NCI-H748 (cell line): ENCODE measurements around the gene ELF1.
"Not testable (repeated sequence)": the region's sequence is repeated elsewhere in the genome, so short reads cannot be mapped to it uniquely, and the experiment has no call there.

Source experiments
- DNase-seq: peaks from one replicate; lab custom pipeline; 2025; ENCODE audit not compliant: unreplicated experiment; lab: John Stamatoyannopoulos, UW

ELF1 gene

GRCh38 chr13:41042419-41042818 lies 23.3 kb upstream of the ELF1 start:
- not testable (repeated sequence) for DNase-seq

- DNase-seq, result no peak
Observed at GRCh38 chr13:41040584-41041334, 21.6 kb upstream of the ELF1 start.

- no peak for DNase-seq
Observed at GRCh38 chr13:41039746-41040145, 20.6 kb upstream of the ELF1 start.

GRCh38 chr13:41036557-41036956 lies 17.4 kb upstream of the ELF1 start:
- not testable (repeated sequence) for DNase-seq

DNA sequence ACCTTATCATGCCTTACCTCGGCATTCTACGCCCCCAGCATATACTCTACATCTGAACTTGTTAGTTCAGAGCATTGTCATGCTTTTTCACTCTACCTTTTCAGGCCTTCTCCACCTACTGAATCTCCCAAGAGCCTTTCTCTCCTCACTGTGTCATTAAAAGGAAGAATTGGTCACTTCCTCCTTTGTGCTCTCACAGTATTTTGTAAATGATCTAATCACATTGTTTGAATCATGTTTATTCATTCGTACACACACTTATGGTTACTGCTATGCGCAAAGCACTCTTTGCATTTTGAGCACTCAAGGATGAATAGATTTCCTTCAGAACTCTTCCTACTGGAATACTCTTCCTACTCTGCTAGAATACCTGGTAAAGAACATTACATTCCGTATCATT lies 15.8 kb upstream of the ELF1 start:
- DNase-seq, result no peak

- DNase-seq, result no peak
Observed at GRCh38 chr13:41034382-41034781, 15.3 kb upstream of the ELF1 start.

GRCh38 chr13:41032691-41033376 lies 13.7 kb upstream of the ELF1 start:
- no peak for DNase-seq

GRCh38 chr13:41029629-41030028 lies 10.5 kb upstream of the ELF1 start:
- peak; percentile 38 for DNase-seq

DNA sequence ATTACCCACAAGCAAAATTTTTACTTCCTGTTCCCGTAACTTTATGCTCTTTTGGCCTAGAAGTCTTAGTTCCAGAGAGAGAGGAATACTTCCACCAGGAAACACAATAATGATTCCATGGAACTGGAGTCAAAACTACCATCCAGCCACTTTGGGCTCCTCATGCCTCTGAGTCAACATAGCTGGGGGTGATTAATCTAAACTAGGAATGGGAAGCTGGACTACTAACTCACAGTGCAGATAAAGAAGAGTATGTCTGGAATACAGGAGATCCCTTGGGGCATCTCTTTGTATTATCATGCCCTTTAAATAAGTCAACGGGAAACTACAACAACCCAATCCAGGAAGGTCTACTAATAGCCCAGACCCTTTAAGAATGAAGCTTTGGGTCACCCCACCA lies 8.9 kb upstream of the ELF1 start:
- no peak for DNase-seq

DNA sequence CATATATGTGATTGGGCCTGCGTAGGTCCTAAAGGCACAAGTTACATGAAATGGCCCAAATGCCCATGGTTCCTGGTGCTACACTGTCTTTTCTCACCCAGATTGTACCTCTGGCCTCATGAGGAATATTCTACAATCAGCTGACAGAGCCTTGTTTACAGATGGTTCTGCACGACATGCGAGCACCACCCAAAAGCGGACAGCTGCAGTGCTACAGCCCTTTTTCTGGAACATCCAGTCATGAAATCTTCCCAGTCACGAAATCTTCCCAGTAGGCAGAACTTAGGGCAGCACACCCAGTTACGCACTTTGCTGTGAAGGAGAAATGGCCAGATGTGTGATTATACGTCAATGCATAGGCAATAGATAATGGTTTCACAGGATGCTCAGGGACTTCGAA lies 7.7 kb upstream of the ELF1 start:
- no peak for DNase-seq

GRCh38 chr13:41025518-41025917 lies 6.4 kb upstream of the ELF1 start:
- peak; percentile 38 for DNase-seq

DNA sequence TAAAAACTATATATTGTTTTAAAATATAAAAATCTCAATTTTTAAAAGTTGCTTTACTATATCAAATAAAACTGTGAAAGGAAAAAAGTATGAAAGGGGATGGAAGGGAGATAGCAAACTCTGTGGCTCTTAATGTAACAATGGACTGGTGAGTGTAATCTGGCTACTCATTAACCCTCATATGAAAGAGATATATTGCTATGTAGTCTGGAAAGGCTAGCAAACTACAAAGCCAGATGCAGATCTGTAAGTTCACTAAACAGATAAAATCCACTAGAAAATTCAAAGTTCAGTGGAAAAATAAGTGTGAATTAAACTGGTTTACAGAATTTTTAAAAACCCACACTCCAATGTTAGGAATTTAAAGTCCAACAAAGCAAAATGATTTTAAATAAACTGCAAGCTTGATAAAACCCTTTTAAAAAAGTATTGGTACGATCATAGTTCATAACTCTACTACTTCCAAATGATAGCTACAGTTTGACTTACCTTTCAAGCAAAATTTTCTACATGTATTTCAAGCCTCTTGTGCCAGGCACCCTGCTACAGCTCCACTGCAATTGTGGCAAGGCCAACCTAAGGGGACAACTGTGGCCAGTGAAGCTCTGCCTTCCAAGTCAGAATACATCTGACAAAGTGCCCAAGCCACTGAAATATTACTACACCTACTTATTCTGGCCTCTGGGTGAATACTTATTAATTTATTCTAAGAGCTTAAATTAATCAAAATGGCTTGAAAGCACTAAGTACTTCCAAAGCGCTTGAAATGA lies 647 bp upstream of the ELF1 start:
- no peak for DNase-seq

DNA sequence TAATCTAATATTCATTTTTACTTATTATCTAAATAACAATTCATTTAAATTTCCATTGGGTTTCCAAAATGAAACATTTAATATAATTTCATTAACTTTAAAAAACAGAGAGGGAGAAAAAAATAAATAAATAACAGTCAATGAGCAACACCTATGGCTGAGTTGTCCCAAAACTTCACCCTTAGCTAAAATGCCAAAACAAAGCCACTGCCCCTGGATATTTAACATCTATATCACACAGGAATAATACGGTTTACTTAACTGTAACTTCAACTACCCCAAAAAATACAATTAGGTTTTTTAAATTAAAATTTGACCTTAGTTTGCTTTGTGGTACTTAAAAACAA lies 541 bp downstream of the ELF1 start:
- DNase-seq, result no peak

GRCh38 chr13:41017817-41018601 lies 1.1 kb downstream of the ELF1 start:
- peak; percentile 34 for DNase-seq

DNA sequence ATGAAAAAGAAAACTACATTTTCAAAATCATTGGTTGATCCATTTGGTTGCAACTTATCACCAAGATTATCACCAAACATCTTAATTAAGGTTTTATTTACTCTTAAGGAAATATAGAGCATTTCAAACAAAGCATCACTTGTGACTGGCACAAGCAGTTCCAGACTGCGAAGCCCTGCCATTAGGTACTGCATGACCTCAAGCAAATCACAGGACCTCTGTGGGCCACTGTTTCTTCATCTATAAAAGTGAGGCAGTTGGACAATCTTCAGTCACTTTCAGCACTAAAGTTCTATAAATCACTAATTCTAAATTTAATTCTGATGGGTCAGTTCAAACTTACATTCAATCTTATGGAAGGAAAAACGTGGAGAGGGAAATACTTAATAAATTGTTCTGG lies 2.0 kb downstream of the ELF1 start:
- DNase-seq, result peak; percentile 26

DNA sequence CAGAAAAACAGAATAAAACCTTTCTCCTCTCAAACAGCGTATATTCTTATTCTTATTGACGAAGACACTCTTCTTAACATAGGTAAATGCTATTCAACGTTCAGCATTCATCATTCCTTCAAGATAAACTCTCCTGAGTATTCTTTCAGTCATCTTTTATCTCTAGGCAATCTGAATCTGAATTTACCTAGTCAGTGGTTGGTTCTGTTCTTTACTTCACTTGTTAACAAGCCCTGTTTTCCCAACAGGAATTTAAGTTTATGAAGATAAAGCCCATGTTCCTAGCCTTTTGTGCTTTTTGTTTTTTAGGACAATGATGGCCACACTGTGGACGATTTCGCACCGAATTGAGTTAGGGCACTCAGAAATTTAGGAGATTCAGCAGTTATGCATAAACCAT lies 3.2 kb downstream of the ELF1 start:
- no peak for DNase-seq

DNA sequence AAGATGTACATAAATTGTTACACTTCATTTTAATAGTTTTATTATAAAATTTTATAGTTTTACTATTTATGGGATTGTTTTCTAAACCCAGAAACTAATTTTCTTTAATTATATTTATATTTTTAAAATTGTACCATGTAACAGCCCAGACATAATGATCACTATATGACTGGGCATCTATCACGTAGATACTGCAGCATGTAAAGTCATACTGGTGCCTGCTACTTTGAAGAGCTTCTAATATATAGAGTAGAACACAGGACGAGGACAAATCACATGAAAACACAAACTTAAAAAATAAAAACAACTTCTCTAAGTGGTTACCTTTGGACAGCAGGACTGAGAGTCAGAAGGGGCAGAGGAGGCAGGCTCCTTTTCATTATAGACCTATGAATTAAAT lies 5.3 kb downstream of the ELF1 start:
- DNase-seq, result no peak

- no peak for DNase-seq
Observed at GRCh38 chr13:41012536-41012935, 6.6 kb downstream of the ELF1 start.

DNA sequence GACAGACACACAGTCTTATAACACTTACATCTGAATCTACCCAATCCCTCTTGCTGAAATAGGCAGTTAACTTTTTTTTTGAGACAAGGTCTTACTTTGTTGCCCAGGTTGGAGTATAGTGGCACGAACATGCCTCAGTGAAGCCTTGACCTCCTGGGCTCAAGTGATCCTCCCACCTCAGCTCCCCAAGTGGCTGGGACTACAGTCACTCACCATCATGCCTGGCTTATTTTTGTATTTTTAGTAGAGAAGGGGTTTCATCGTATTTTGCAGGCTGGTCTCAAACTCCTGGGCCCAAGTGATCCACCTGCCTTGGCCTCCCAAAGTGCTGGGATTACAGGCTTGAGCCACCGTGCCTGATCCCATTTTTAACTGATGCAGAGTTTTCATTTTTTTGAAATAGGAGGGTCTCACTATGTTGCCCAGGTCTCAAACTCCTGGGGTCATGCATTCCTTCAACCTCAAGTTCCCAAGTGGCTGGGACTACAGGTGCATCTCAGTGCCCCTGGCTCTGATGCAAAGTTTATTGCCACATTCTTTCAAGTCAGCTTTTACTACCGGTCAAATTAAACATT lies 7.6 kb downstream of the ELF1 start:
- no peak for DNase-seq

- DNase-seq, result no peak
Observed at GRCh38 chr13:41008349-41008980, 10.7 kb downstream of the ELF1 start.

DNA sequence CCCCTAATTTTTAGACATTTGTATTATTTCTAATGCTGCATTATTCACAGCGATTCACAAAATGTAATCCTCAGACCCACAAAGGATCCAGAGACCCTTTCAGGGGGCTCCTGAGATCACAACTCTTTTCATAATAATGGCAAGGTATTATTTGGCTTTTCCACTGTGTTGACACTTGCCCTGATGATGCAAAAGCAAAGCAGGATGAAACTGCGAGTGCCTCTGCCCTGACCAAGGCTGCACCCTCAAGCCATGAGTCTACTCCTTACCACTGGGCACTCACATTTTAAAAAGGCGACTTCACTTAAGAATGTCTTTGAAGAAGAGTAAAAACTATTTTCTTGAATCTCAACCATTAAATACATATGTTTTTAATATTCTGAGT lies 11.4 kb downstream of the ELF1 start:
- no peak for DNase-seq
